ENCODE data around the gene ACOD1. TPM values are rescaled to one million over a fixed set of nuclear protein-coding genes. Genes with fewer than 3 reads are reported as not detected.

Gene ACOD1
- total and polyA plus RNA-seq, 2 of the 13 experiments (the other 11 are each of a cell fraction or from before 2014, with no cell fraction given): not detected

DNA sequence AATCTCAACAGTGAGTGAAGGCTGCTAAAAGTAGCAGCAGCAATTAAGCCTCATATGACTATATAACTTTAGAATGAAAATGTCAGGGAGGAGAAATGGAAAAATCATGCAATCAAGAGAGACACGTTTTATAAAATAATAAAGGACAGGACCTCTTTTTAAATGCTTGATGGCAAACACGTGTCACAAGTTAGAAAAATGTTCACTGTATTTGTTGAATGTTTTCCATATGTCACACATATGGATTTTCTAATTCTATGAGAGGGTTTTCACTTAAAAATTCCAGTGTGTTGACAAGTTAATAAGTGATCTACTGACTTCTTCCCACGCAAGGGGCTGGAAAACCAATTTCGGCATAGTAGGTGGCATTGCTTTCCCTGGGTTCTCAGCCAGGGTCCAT, 34.4 kb upstream of the ACOD1 start:
- ChIA-PET CTCF (ENCODE audit: low intra/inter-chr PET ratio, low total read pairs) (no interaction called here), POLR2A (no interaction called here)
- DNase-seq (ENCODE audit: low spot score): no peak
- Histone ChIP-seq H3K4me1 (ENCODE audit: insufficient read depth, low read length) (no peaks in the 10 kb centered on the region), H2AFZ (ENCODE audit: low read length) (no peak overlapping the region), H3K79me2 (ENCODE audit: insufficient read depth, low read length) (no peaks in the 10 kb centered on the region), H3K9ac (ENCODE audit: insufficient read depth, low read depth, low read length) (no peak overlapping the region), H3K4me3 (replicated peaks in 1 of 3; ENCODE audit: insufficient read depth in 1 of 3, low read depth in 2 of 3, low read length in 3 of 3) (no peak overlapping the region), H3K4me2 (ENCODE audit: low read depth, low read length) (no peak overlapping the region), H3K36me3 (replicated peaks in 1 of 2; ENCODE audit: control insufficient read depth in 1 of 2, insufficient read depth in 2 of 2, low read length in 2 of 2) (no peaks in the 10 kb centered on the region), H3K27ac (ENCODE audit: extremely low read length, insufficient read depth, low read length) (no peak overlapping the region), H3K27me3 (ENCODE audit: control insufficient read depth in 1 of 2, insufficient read depth in 2 of 2, low read length in 2 of 2) (no peaks in the 10 kb centered on the region; a peak in 2 of 5 replicates), H4K20me1 (ENCODE audit: insufficient read depth, low read length) (no peaks in the 10 kb centered on the region), H3K9me3 (ENCODE audit: low read length) (no peaks in the 10 kb centered on the region)
- FAIRE-seq: no peak
- 0% methylated on average over 4 of the region's 4 CpGs for WGBS (ENCODE audit: low lambda C conversion rate)
- intact Hi-C loops (cut with micrococcal nuclease; ENCODE audit: unreplicated experiment) (no loop called here), in situ Hi-C loops (cut with HindIII; ENCODE audit: extremely low pct_ligation_motif_present, low pct_unique_long_range_greater_than_20kb) (no loop called here)
- BruUV-seq (replicated peaks): no TSS peak
- TF ChIP-seq MAX (IDR thresholded peaks at IDR 0.05): no peak
- no peak for TF ChIP-seq MBNL3 (CRISPR knock-in tag; conservative IDR thresholded peaks at IDR 0.05)
- no peak for TF ChIP-seq MIER3 (CRISPR knock-in tag; IDR thresholded peaks at IDR 0.05; ENCODE audit: borderline replicate concordance)
- no peak for TF ChIP-seq BHLHE40 (IDR thresholded peaks at IDR 0.05; ENCODE audit: low read length)
- no peak for TF ChIP-seq SIN3B (IDR thresholded peaks at IDR 0.05; ENCODE audit: low read length)
- no peak for TF ChIP-seq ZBTB7B (CRISPR knock-in tag; IDR thresholded peaks at IDR 0.05)
- TF ChIP-seq ETV6 (CRISPR knock-in tag; conservative IDR thresholded peaks at IDR 0.05): no peak
- TF ChIP-seq RARA (CRISPR knock-in tag; IDR thresholded peaks at IDR 0.05): no peak
- no peak for TF ChIP-seq ZMYM4 (CRISPR knock-in tag; IDR thresholded peaks at IDR 0.05)
- no peak for TF ChIP-seq PITX1 (CRISPR knock-in tag; IDR thresholded peaks at IDR 0.05)
- TF ChIP-seq ZNF558 (CRISPR knock-in tag; IDR thresholded peaks at IDR 0.05; ENCODE audit: borderline replicate concordance): no peak
- TF ChIP-seq E2F2 (CRISPR knock-in tag; IDR thresholded peaks at IDR 0.05; ENCODE audit: borderline replicate concordance): no peak
- no peak for ATAC-seq
